Neural crest cell (in vitro differentiated cells): ENCODE measurements around the gene TMEM95. TPM values are rescaled to one million over a fixed set of nuclear protein-coding genes. Genes with fewer than 3 reads are reported as not detected.
"Not testable (repeated sequence)": the region's sequence is repeated elsewhere in the genome, so short reads cannot be mapped to it uniquely, and the experiment has no call there.

Source experiments
- DNase-seq: peaks from one replicate; pipeline ENCODE4 v3.0.0; 2021; ENCODE audit warnings: low read depth, mixed read lengths, low spot score
- H3K27ac Mint-ChIP-seq: one replicate; pipeline ENCODE4 v1.8.0; 2021; ENCODE audit warnings: mild to moderate bottlenecking, mixed read lengths; ENCODE audit not compliant: unreplicated experiment
- H3K27me3 Mint-ChIP-seq: 2 replicates; pipeline ENCODE4 v1.8.0; 2021; ENCODE audit warnings: low read depth, mild to moderate bottlenecking, mixed read lengths
- H3K36me3 Mint-ChIP-seq: 2 replicates; pipeline ENCODE4 v1.8.0; 2021; ENCODE audit warnings: low read depth, mild to moderate bottlenecking, mixed read lengths
- H3K4me1 Mint-ChIP-seq: 2 replicates; pipeline ENCODE4 v1.8.0; 2021; ENCODE audit warnings: mixed read lengths
- H3K4me3 Mint-ChIP-seq: one replicate; pipeline ENCODE4 v1.8.0; 2021; ENCODE audit warnings: mild to moderate bottlenecking, mixed read lengths
- H3K9me3 Mint-ChIP-seq: 2 replicates; pipeline ENCODE4 v1.8.0; 2021; ENCODE audit warnings: mixed read lengths
- total RNA-seq: library from RNA; stranded (reverse); gene quantifications from 2 replicates; pipeline ENCODE4 v1.2.1, GENCODE V29; 2021
- TF ChIP-seq, protein P1 (sequence below): fragments of 200-600 bp; sonication (generic); conservative IDR thresholded peaks from 2 replicates; pipeline ENCODE4 v1.5.0; 2021; ENCODE audit warnings: antibody characterized with exemption, mild to moderate bottlenecking

The TMEM95 gene
- total RNA-seq, 1 donor from 2014 or later: not detected

DNA sequence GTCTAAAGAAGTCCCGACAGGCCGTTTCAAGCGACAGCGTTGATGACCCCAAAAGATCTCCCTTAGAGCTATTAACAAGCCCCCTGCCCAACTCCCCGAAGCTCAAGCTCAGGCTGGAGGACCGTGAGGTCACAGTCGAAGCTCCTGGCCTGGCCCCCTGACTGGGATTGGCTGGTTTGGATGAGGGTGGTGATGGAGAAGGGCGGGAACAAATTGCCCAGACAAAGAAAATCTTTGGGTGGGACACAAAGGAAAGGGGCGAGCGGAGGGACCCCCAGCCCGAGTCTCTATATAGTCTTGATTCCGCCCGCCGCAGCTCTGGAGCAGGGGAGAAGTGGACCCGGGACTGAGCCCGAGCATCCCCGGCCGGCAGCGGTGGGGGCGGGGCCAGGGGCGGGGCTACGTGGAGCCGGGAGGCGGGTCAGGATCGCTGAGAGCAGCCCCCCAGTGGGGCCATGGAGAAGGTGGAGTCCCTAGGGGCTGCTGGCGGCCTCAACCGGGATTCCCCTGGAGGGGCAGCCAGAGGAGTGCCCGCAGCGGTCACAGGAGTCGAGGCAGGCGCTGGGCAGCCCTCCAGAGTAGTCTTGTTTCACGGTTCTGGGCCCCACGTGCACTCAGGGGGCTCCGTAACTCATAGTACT lies 24.8 kb upstream of the TMEM95 start:
- DNase-seq: peak; percentile 74
- TF ChIP-seq, protein P1, sequence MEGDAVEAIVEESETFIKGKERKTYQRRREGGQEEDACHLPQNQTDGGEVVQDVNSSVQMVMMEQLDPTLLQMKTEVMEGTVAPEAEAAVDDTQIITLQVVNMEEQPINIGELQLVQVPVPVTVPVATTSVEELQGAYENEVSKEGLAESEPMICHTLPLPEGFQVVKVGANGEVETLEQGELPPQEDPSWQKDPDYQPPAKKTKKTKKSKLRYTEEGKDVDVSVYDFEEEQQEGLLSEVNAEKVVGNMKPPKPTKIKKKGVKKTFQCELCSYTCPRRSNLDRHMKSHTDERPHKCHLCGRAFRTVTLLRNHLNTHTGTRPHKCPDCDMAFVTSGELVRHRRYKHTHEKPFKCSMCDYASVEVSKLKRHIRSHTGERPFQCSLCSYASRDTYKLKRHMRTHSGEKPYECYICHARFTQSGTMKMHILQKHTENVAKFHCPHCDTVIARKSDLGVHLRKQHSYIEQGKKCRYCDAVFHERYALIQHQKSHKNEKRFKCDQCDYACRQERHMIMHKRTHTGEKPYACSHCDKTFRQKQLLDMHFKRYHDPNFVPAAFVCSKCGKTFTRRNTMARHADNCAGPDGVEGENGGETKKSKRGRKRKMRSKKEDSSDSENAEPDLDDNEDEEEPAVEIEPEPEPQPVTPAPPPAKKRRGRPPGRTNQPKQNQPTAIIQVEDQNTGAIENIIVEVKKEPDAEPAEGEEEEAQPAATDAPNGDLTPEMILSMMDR: no peak
- Mint-ChIP-seq H3K4me1 (peaks cover 22% of the 10 kb centered on the region), H3K27ac (peak overlapping the region; percentile 99), H3K36me3 (no peaks in the 10 kb centered on the region), H3K9me3 (no peaks in the 10 kb centered on the region), H3K4me3 (peak overlapping the region; percentile 91), H3K27me3 (no peaks in the 10 kb centered on the region)

GRCh38 chr17:7330638-7331015 lies 24.3 kb upstream of the TMEM95 start:
- Mint-ChIP-seq H3K36me3 (no peaks in the 10 kb centered on the region), H3K27me3 (no peaks in the 10 kb centered on the region), H3K4me3 (peak overlapping the region; percentile 91), H3K4me1 (peaks cover 22% of the 10 kb centered on the region), H3K27ac (peak overlapping the region; percentile 99), H3K9me3 (no peaks in the 10 kb centered on the region)
- no peak for DNase-seq
- TF ChIP-seq, protein P1: no peak

DNA sequence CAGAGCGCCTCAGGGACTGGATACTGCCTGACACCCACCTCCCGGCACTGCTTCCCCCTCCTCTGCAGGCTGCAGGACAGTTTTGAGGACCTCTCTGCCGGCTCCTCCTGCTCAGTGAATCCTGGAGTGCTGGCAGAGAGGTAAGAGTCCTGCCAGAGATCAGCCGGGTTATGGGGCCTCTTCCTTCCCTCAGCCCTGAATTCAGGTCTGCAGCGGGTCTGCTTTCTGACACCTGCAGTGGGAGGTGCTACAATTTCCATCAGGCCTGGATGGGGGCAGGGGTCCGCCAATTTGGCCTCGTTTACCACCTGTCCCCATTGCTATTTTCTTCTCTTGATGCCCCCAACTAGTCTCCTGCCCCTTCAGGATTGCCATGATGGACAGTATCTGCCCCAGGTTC lies 22.8 kb upstream of the TMEM95 start:
- no peaks in the 10 kb centered on the region for H3K27me3 Mint-ChIP-seq
- no peak for DNase-seq
- TF ChIP-seq, protein P1: no peak
- H3K4me3 Mint-ChIP-seq: peak overlapping the region; percentile 20
- no peaks in the 10 kb centered on the region for H3K36me3 Mint-ChIP-seq
- H3K4me1 Mint-ChIP-seq: peaks cover 22% of the 10 kb centered on the region
- H3K27ac Mint-ChIP-seq: no peak overlapping the region
- H3K9me3 Mint-ChIP-seq: no peaks in the 10 kb centered on the region

- peaks cover 22% of the 10 kb centered on the region for H3K4me1 Mint-ChIP-seq
- not testable (repeated sequence) for DNase-seq, H3K36me3 Mint-ChIP-seq, H3K27me3 Mint-ChIP-seq, H3K9me3 Mint-ChIP-seq, H3K27ac Mint-ChIP-seq
- peak overlapping the region; percentile 20 for H3K4me3 Mint-ChIP-seq
Observed at GRCh38 chr17:7332600-7333069, 22.3 kb upstream of the TMEM95 start.

GRCh38 chr17:7334938-7335538 lies 19.9 kb upstream of the TMEM95 start:
- H3K36me3 Mint-ChIP-seq: no peaks in the 10 kb centered on the region
- no peaks in the 10 kb centered on the region for H3K9me3 Mint-ChIP-seq
- no peak overlapping the region for H3K4me3 Mint-ChIP-seq
- DNase-seq: no peak
- TF ChIP-seq, protein P1: no peak
- H3K27me3 Mint-ChIP-seq: no peaks in the 10 kb centered on the region
- H3K4me1 Mint-ChIP-seq: peaks cover 2% of the 10 kb centered on the region
- no peak overlapping the region for H3K27ac Mint-ChIP-seq

GRCh38 chr17:7335765-7336164 lies 19.2 kb upstream of the TMEM95 start:
- not testable (repeated sequence) for DNase-seq, H3K9me3 Mint-ChIP-seq, H3K36me3 Mint-ChIP-seq, H3K4me3 Mint-ChIP-seq, H3K27me3 Mint-ChIP-seq, H3K4me1 Mint-ChIP-seq
- peak overlapping the region; percentile 35 for H3K27ac Mint-ChIP-seq
